DND-41 (cell line): ENCODE data around the gene RMI2.

ENCODE experiments used
- ATAC-seq: fragments of 200-7000 bp; cut with Tn5 transposase; 3 replicates; pipeline ENCODE4 v1.9.1; 2021; ENCODE audit warnings: low read depth; ENCODE audit not compliant: insufficient read depth
- DNase-seq: peaks from one replicate; pipeline ENCODE4 v3.0.0-alpha.2; 2020
- H2AFZ ChIP-seq: 2 replicates; pipeline ENCODE4 v1.6.0; 2012; ENCODE audit warnings: low read depth, low read length
- H3K27ac ChIP-seq: 2 replicates; pipeline ENCODE4 v1.5.1; 2012; ENCODE audit warnings: low read length, inconsistent platforms
- H3K27me3 ChIP-seq: fragments of 200-600 bp; sonication (generic); 2 replicates; pipeline ENCODE4 v1.6.0; 2012; ENCODE audit warnings: low read length, mild to moderate bottlenecking, inconsistent platforms; ENCODE audit not compliant: insufficient read depth, poor library complexity
- H3K36me3 ChIP-seq: 2 replicates; pipeline ENCODE4 v1.5.1; 2012; ENCODE audit warnings: low read length, inconsistent platforms; ENCODE audit not compliant: insufficient read depth
- H3K4me1 ChIP-seq: 2 replicates; pipeline ENCODE4 v1.5.1; 2012; ENCODE audit warnings: mild to moderate bottlenecking, low read length; ENCODE audit not compliant: insufficient read depth
- H3K4me2 ChIP-seq: 2 replicates; pipeline ENCODE4 v1.6.0; 2012; ENCODE audit warnings: mild to moderate bottlenecking, moderate library complexity, low read length, inconsistent platforms; ENCODE audit not compliant: insufficient read depth
- H3K4me3 ChIP-seq, 2 experiments: fragments of 200-600 bp in 1 of 2; shearing (Covaris generic) in 1 of 2; 2 replicates each; pipeline ENCODE4 v1.5.1; 2012 to 2016; ENCODE audit warnings: inconsistent platforms in 2 of 2, low read length in 2 of 2, mild to moderate bottlenecking in 2 of 2, low read depth in 1 of 2, moderate library complexity in 1 of 2
- H3K79me2 ChIP-seq: 2 replicates; pipeline ENCODE4 v1.6.0; 2012; ENCODE audit warnings: low read length, inconsistent platforms; ENCODE audit not compliant: insufficient read depth
- H3K9ac ChIP-seq: 2 replicates; pipeline ENCODE4 v1.6.0; 2012; ENCODE audit warnings: low read depth, mild to moderate bottlenecking, inconsistent platforms, low read length, moderate library complexity
- H3K9me3 ChIP-seq: 2 replicates; pipeline ENCODE4 v1.5.1; 2012; ENCODE audit warnings: low read length, moderate library complexity, mild to moderate bottlenecking, inconsistent platforms; ENCODE audit not compliant: insufficient read depth, severe bottlenecking
- H4K20me1 ChIP-seq: 2 replicates; pipeline ENCODE4 v1.6.0; 2012; ENCODE audit warnings: low read length; ENCODE audit not compliant: insufficient read depth
- EZH2 ChIP-seq: IDR thresholded peaks from 3 replicates; pipeline ENCODE4 v1.6.1; 2012; ENCODE audit warnings: borderline replicate concordance, low read depth, mild to moderate bottlenecking, moderate library complexity, low read length, inconsistent platforms; ENCODE audit not compliant: severe bottlenecking
- TF ChIP-seq, protein P1 (sequence below): IDR thresholded peaks from 2 replicates; pipeline ENCODE4 v1.5.1; 2012; ENCODE audit warnings: borderline replicate concordance, low read length, moderate library complexity, mild to moderate bottlenecking; ENCODE audit not compliant: poor library complexity, severe bottlenecking; ENCODE audit errors: extremely low read depth

Gene RMI2

DNA sequence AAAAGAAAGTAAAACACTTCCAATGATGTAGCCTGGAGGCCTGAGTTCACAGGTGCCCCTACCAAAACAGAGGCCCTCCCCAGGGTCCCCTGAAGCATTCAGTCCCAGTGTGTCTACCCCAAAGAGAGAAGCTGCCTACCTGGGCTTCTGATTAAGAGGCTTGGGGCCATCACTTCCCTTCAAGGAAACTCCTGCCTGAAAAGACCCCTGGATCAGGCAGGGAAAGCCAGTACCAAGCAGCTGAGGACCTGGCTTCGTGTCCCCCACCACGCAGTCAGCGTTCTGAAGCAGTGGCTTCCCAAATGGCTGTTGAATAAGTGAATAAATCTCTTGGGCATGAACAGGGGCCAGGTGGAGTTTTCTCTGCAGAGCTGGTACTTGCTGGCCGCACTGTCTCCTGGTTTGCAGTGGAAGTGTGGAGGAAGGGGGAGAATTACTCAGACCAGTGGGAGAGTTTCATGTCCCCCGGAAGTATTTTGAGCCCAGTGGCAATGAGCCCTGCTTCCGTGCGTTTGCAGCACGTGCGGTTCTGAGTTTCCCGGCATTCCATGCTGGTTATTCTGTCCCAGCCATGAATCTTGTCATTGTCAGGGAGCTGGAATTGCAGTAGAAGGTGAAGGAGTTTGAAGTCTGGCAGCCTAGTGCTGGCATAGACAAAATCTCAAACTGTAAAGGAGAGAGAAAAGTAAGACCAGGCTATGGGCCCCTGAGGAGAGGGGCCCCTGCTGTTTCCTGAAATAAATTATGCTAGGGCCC, 27.0 kb downstream of the RMI2 start:
- no peaks in the 10 kb centered on the region for H3K27me3 ChIP-seq
- no peaks in the 10 kb centered on the region for H3K79me2 ChIP-seq
- H3K4me1 ChIP-seq, result no peaks in the 10 kb centered on the region
- no peaks in the 10 kb centered on the region for H3K9me3 ChIP-seq
- H3K36me3 ChIP-seq, result no peaks in the 10 kb centered on the region
- no peaks in the 10 kb centered on the region for H4K20me1 ChIP-seq
- TF ChIP-seq EZH2, result no peak
- TF ChIP-seq, protein P1, sequence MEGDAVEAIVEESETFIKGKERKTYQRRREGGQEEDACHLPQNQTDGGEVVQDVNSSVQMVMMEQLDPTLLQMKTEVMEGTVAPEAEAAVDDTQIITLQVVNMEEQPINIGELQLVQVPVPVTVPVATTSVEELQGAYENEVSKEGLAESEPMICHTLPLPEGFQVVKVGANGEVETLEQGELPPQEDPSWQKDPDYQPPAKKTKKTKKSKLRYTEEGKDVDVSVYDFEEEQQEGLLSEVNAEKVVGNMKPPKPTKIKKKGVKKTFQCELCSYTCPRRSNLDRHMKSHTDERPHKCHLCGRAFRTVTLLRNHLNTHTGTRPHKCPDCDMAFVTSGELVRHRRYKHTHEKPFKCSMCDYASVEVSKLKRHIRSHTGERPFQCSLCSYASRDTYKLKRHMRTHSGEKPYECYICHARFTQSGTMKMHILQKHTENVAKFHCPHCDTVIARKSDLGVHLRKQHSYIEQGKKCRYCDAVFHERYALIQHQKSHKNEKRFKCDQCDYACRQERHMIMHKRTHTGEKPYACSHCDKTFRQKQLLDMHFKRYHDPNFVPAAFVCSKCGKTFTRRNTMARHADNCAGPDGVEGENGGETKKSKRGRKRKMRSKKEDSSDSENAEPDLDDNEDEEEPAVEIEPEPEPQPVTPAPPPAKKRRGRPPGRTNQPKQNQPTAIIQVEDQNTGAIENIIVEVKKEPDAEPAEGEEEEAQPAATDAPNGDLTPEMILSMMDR, result no peak
- H3K9ac ChIP-seq, result no peak overlapping the region
- H3K27ac ChIP-seq, result no peak overlapping the region
- H3K4me3 ChIP-seq, result no peak overlapping the region
- DNase-seq (no peak), ATAC-seq (no peak)
- H2AFZ ChIP-seq, result no peak overlapping the region
- H3K4me2 ChIP-seq, result no peak overlapping the region

DNA sequence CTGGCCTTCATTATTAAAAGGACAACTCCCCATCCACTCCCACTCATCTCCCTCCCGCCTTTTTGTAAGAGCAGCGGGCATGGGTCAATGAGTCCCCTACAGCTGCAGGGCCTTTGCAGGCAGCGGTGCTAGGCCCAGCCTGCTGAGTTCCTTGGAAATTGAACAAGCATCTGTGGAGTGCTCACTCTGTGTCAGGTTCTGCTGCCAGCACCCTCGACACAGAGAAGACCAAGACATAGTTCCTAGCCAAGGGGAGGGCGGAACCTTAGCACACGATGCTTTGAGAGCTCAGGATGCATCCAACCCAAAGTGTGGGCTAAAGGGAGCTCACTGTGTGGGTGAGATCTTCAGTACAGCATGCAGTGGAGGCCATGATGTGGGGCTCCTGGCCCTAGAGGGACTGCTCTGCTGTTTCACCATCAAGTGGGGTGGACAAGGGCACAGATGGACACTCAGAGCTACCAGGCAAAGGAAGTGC, 27.6 kb downstream of the RMI2 start:
- Histone ChIP-seq H3K4me3 (no peak overlapping the region), H3K36me3 (no peaks in the 10 kb centered on the region), H3K27ac (no peak overlapping the region), H3K4me2 (no peak overlapping the region), H3K4me1 (no peaks in the 10 kb centered on the region), H2AFZ (no peak overlapping the region), H3K27me3 (no peaks in the 10 kb centered on the region), H3K9ac (no peak overlapping the region), H4K20me1 (no peaks in the 10 kb centered on the region), H3K79me2 (no peaks in the 10 kb centered on the region), H3K9me3 (no peaks in the 10 kb centered on the region)
- no peak for TF ChIP-seq EZH2
- TF ChIP-seq, protein P1, result no peak
- ATAC-seq, result no peak
- DNase-seq, result no peak

DNA sequence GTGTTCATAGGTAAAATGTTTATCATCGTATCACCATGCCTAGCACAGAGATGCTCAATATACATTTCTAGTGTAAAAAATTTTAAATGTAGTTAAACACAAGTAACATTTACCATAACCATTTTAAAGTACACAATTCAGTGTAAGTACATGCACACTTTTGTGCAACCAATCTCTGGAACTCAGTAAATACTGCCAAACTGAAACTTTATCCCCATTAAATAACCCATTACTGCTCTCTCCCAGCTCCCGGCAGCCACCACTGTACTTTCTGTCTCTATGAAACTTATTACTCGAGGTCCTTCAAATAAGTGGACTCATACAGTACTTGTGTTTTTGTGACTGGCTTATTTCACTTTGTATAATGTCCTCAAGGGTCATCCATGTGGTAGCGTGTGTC, 29.0 kb downstream of the RMI2 start:
- Histone ChIP-seq H3K9me3 (no peaks in the 10 kb centered on the region), H3K9ac (no peak overlapping the region), H3K27me3 (no peaks in the 10 kb centered on the region), H3K27ac (no peak overlapping the region), H3K4me2 (no peak overlapping the region), H3K36me3 (no peaks in the 10 kb centered on the region), H3K79me2 (no peaks in the 10 kb centered on the region), H2AFZ (no peak overlapping the region), H4K20me1 (no peaks in the 10 kb centered on the region), H3K4me3 (no peak overlapping the region), H3K4me1 (no peaks in the 10 kb centered on the region)
- DNase-seq, result no peak
- TF ChIP-seq, protein P1, result no peak
- TF ChIP-seq EZH2, result no peak
- no peak for ATAC-seq
